ENCODE measurements around the gene ABI3.

DNA sequence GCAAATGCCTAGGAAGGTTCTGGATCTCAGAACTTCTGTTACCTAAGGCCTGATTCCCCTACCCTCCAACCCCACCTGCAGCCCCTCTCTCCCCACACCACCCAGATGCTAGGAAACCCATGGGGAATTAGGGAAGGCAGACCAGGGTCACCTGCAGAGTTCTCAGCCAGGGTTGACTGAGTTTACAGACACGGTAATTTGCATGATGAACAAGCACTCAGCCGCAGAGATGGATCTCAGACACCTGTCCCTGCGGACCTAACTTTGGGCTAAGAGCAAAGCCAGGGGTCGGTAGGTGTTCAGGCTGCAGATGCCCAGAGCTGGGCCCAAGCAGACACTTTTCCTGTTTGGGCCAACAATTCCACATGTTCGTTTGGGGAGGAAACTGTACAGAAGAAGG, 2.9 kb downstream of the ABI3 start:
- TF ChIP-seq EP300 (IDR thresholded peaks at IDR 0.05) (no peak), CTCF (IDR thresholded peaks at IDR 0.05) (no peak), POLR2A (IDR thresholded peaks at IDR 0.05) (no peak)

Measured in gastroesophageal sphincter (tissue), 3 donors.